GM18498 (cell line): ENCODE results near the gene EFNA3.

Experiments used
- ATAC-seq: cut with Tn5 transposase; IDR thresholded peaks from one replicate; pipeline ENCODE4 v1.9.1; 2021; ENCODE audit warnings: mild to moderate bottlenecking, moderate library complexity; ENCODE audit not compliant: unreplicated experiment

EFNA3 gene

DNA sequence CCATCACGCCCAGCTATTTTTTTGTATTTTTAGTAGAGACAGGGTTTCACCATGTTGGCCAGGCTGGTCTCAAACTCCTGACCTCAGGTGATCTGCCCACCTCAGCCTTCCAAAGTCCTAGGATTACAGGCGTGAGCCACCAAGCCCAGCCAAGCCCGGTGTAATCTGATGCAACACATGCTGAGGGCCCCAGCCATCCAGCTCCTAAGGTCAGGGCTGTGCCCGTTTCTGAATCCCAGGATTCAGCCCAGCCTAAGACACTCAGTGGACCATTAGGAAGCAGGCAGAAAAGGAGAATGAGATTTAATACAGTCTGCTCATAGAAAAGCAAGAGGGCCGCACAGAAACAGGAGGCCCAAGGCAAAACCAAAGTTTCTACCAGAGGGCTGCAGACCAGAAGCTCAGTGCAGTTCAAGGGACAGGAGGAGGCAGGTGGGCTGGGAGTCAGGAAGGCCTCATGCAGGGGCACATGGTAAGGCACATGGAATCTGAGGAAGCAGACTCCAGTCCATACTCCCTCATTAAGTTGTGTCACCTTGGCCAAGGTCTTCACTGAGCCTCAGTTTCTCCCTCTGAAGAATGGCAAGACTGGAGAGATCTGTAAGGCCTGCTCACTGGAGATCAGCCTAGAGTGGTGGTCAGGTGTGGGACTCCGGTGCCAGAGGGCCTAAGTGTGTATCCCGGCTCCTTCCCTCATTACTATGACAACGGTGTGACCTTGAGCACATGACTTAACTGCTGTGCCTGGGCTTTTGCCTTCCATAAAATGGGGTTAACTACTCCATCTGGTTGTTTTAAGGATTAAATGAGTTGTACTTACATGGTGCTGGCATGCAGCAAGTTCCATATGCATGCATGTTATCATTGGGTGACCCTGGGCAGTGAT lies 29.9 kb upstream of the EFNA3 start:
- ATAC-seq: no peak

DNA sequence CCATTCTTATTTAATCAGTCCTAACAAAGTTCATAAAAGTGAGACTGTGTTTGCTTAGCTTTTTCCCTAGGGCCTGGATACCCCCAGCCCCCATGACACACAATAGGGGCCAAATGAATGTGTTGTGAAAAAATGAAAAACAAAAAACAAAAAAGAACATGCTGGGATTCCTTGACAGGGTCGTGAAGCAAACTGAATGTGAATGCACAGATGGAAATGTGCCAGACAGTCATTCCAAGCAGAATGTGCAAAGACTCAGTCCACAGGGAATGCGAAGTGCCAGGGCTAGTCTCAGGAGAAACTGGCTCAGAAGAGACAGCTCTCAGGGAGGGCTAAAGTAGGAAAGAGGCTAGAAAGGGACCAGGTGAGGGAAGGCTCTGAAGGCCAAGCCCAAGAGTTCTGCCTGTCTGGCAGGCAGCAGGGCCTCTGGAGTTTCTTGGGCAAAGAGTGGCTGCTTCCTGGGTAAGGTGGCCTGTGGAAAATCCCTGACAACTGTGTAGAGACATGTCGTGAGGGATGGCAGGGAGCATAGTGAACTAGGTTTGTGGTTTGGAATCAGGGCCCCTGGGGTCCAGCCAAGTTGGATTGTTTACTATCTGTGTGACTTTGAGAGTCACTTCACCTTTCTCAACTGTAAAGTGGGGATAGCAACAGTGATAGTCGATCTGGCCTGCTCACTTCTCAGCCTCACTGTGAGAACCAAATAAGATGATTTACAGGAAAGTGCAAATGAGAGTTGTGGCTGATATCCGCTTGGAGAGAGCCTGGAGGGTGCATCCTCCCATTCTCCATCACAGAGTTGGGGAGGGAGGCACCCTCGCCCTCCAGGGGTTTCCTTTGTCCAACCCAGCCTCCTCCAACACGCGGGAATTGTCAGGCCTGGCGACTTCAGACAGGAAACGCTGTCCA lies 28.7 kb upstream of the EFNA3 start:
- ATAC-seq: no peak

DNA sequence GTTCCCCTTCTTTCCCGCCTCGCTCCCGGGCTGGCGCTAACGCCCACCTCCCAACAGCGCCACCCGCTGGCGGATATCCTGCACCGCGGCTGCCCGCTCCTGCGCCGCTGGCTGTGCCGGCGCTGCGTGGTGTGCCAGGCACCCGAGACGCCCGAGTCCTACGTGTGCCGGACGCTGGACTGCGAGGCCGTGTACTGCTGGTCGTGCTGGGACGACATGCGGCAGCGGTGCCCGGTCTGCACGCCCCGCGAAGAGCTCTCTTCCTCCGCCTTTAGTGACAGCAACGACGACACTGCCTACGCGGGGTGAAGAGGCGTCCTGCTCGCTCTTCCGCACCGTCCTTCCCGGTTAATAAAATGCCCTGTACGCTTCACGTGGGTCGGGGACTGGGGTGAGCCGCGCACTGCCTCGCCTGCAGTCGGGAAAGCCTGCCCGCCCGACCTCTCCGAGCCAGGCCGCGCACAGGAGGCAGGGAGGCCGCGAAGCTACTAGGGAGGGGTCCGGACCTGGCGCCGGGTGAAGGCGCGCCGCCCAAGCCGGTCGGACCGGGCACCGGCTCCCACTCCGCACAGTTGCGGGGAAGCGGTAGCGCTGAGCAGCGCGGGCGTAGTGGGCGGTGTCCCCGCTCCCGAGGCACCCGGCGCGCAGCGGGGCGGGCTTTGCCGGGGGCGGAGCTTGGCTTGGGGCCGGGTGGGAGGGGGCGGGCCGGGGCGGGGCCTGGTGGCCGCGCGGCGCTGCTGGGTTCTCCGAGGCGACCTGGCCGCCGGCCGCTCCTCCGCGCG lies 27.9 kb upstream of the EFNA3 start, which contains the start of gene ADAM15:
ADAM15 (plus strand) TSS at position 757 of the 782 bp plus-strand sequence. CDS start 71 bp downstream, outside the sequence.
- peak; percentile 67 for ATAC-seq

DNA sequence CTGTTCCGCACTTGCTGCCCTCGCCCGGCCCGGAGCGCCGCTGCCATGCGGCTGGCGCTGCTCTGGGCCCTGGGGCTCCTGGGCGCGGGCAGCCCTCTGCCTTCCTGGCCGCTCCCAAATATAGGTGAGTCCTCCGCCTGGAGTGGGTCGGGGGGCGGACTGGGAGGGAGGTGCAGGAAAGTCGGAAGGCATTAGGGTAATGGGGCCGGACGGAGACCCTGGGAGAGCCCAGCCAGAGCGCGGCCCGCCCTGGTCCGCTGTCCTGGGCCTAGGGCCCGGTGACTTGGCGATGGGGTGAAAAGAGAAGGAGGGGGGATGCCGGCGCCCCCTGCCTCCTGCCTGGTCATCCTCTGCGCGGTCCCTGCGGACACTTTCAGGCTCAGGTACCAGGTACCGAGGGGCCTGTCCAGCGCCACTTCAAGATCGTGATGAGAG lies 27.3 kb upstream of the EFNA3 start:
- ATAC-seq: peak; percentile 15

DNA sequence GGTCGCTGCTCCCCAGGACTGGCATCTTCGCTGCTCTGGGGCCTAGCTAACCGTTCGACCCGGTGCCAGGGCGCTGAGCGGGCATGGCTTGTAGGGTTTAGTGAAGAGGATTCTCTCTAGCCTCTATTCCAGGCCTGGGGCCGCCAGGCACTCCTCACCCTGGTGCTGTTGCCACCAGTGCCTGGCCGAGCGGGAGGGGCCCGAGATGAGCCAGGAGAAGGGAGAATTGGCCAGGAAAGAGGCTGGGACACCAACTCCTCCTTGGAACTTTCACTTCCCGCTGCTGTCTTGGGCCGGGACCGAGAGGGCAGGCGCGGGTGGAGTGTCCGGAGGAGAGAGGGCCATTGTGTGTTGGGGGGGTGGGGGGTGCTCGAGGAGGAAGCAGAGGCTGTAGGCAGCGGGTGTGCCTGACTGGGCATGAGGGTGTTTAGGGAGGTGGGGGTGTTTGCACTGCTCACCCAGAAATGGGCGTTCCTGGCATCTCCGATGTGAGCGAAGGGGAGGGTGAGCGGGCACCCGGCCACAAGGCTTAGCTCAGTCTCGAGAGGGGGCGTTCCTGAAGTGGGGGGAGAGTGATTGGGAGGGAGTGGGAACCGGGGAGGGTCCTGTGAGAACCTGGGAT lies 26.7 kb upstream of the EFNA3 start:
- ATAC-seq: no peak

DNA sequence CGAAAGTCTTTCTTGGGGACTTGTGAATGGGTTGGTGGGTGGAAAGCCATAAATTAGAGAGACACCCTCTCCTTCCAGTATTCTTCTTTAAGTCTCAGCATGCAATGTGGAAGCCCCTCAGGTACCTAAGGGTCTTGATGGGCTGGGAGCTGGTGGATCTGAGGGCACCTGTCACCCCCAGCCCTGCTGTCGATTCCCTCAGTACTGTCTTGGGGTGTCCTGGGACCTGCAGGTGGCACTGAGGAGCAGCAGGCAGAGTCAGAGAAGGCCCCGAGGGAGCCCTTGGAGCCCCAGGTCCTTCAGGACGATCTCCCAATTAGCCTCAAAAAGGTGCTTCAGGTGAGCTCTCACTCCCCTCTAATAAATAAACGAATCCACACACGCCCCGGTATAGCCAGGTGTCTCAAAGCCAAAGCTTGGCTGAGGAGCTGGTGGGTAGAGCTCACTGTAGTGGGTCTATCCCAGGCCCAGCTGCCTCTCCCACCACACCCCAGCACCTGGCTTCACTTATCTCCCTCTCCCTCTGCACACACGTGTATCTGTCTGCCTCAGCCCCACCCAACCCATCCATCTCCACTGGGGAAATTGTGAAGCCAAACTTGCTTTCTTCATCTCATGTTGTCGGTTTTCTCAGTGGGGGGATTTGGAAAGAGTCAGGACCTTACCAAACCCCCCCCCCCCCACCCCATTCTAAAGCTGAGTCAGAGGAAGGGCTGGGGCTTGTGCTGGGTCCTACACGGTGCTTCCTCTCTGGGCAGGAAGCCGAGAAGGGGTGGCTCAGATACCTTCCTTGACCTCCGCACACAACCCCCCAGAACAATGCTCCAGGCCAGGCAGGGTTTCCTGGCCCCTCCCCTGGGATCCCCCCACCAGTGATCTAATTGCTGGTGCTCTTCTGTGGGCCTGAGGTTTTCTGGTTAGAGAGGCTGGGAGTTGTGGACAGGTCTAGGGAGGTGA lies 25.9 kb upstream of the EFNA3 start:
- ATAC-seq: no peak

DNA sequence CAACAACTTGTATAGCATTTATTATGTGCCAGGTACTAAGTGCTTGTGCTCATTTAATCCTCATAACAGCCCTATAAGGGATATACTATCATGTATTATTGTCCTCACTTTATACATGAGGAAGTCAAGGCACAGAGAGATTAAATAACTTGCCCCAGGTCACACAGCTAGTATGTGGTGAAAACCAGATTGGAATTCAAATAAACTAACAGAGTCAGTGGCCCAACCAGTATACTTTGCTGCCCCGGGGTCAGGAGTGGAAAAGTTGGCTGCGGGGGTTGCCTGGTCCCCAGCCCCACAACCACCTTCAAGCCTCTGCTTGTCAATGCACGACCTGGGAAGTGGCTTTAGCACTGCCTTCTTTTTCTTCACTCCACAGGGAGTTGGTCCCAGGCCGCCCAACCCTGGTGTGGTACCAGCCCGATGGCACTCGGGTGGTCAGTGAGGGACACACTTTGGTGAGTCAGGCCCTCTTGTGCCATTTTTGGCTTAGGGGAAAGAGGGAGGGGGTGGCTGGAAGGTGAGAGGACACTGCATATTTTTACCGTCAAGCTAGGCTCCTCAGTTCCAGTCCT lies 25.0 kb upstream of the EFNA3 start:
- no peak for ATAC-seq

DNA sequence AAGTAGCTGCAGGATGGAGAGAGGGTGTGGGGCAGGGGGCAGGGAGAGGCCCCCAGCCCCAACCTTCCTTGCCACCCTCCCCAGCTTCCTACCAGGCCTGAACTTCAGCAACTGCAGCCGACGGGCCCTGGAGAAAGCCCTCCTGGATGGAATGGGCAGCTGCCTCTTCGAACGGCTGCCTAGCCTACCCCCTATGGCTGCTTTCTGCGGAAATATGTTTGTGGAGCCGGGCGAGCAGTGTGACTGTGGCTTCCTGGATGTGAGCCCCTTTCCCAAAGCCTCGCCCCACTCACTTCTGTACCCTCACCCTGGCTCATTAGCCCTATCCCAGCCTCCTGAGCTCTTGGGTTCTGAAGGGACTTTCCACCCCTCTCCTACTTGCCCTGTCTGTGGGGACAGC lies 21.5 kb upstream of the EFNA3 start:
- ATAC-seq: no peak

DNA sequence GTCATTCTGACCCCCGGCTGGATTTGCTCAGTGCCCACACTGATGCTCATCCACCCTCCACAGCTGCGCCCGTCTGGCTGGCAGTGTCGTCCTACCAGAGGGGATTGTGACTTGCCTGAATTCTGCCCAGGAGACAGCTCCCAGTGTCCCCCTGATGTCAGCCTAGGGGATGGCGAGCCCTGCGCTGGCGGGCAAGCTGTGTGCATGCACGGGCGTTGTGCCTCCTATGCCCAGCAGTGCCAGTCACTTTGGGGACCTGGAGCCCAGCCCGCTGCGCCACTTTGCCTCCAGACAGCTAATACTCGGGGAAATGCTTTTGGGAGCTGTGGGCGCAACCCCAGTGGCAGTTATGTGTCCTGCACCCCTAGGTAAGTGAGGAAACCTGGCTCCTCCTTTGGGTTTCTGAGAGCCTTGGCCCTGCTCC lies 20.8 kb upstream of the EFNA3 start:
- ATAC-seq: no peak

DNA sequence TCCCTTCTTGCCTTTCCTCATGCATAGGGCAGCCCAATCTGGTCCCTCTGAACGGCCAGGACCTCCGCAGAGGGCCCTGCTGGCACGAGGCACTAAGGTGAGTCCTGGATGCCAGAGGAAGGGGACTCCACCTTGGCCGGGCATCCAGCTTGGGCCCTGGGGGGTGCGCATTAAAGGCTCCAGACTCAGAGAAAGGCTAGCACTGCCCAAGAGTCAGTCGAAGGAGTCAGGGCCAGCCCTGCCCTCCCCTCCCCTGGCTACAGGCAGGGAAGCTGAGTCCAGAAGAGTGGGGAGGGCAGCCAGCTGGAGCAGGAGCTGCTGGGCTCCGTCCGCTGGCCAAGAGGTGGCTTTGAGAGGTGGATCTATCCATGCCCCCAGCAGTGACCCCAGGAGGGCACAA lies 17.9 kb upstream of the EFNA3 start:
- no peak for ATAC-seq

DNA sequence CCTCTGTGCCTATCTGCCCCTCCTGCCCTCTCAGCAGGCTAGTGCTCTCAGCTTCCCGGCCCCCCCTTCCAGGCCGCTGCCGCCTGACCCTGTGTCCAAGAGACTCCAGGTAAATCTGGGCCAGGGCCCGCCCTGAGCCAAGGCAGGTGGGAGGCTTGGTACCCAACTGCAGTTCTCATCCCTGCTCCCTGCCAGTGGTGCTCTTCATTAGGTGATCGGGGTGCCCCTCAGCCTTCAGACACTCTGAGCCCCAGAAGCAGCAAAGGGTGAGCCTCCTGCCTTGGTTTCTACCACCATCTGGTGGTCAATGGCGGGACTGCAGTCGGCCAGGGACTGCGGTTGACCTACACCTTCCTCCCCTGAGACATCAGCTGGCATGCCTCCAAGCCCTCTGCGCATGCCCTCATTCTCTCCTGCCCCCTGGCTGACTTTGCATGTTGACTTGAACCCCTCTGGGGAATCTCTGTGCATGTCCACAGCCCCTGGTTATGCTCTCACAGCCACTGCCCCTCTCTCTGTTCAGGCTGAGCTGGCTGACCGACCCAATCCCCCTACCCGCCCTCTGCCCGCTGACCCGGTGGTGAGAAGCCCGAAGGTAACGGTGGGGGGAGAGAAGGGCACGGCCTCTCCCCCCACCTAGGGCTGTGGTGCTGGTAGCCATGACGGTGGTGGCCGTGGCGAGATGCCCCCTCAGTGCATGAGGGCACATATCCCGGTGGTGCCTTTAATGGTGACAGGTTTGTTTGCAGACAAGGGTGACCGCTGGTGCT lies 17.1 kb upstream of the EFNA3 start:
- peak; percentile 48 for ATAC-seq

DNA sequence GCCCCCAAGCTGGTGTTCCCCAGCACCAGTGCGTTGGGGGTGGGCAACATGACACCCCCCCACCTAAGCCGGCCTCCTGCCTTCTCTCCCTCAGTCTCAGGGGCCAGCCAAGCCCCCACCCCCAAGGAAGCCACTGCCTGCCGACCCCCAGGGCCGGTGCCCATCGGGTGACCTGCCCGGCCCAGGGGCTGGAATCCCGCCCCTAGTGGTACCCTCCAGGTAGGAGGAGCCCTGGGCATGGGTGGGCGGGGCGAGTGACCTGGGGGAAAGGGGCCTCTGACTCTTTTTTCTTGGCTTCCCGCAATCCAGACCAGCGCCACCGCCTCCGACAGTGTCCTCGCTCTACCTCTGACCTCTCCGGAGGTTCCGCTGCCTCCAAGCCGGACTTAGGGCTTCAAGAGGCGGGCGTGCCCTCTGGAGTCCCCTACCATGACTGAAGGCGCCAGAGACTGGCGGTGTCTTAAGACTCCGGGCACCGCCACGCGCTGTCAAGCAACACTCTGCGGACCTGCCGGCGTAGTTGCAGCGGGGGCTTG lies 16.4 kb upstream of the EFNA3 start:
- no peak for ATAC-seq

DNA sequence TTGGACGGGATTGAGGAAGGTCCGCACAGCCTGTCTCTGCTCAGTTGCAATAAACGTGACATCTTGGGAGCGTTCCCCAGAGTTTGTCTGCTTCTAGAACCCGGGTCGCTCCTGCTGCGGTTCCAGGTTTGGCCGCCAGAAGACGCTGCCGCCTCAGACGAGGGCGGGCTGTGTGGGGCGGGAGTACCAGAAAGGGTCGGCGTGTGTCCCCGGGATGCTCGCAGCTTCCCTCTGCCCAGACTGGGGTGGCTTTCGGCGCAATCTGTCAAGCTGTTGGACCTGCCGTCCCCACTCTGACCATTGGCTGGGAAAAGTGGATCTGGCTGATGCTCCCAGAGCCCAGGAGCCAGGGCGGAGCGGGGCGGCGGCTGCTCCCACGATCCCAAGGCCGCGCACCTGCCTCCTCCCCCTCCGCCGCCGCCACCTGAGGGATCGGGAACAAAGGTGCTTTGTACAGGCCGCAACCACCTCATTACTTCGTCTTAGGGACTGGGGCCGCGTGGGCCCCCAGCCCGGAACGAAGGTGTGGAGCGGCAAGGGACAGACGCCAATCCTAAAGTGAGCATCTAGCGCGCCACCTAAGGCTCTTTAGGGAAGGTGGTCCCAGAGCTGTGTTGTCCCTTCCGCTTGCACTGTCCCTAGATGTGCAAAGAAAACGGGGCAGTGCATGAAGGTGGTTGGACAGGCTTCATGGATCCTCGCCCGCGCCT lies 15.8 kb upstream of the EFNA3 start:
- ATAC-seq: peak; percentile 37

DNA sequence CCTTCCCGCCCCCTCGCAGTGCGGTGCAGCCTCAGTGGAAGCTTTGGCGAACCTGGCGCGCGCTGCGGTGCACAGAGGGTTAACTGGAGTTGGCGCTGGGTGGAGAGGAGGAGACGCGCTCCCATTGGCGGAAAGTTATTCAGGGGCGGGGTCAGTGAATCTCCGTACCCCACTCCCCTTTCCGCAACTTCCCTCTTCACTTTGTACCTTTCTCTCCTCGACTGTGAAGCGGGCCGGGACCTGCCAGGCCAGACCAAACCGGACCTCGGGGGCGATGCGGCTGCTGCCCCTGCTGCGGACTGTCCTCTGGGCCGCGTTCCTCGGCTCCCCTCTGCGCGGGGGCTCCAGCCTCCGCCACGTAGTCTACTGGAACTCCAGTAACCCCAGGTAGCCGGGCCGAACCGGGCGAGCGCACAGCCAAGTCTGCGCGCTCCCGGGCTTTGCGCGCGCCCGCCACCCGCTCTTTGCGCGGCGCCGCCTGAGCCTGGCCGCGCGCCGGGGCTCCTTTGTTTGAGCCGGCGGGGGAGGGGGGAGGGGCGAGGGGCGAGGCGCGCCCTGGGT lies 15.0 kb upstream of the EFNA3 start, which contains the start of gene EFNA4:
EFNA4 (plus strand) TSS at position 191 of the 561 bp plus-strand sequence; CDS start at position 275, 84 bp downstream.
- ATAC-seq: peak; percentile 76

DNA sequence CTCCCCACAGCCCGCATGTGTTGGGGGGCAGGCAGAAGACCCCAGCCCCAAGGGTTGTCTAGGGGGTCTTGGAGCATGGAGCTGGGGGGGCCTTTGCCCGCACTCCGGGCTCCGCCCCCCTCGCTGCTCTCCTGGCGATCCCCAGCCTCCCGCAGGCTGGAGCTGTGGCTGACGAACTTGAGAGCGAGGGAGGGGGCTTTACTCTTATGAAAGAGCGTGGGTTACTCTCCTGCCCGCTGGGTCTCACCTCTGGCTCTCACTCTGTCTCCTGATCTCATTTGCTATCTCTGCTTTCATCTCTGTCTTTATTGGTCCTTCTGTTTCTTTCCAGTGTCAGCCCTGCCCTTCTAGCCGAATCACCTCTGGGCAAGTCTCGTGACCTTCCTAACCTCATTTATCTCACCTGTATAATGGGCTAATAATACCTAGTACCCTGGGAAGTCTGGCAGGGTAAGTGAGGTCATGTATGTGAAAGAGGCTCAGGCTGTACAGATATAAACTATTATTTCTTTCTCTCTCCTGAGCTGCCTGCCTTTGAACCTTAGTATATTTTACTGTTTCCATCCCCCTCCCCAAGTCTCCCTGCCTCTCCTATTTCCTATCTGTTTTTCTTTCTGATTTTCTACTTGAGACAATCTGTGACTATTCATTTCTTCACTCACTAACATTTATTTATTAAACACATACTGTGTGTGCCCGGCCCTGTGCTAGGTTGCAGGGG lies 14.4 kb upstream of the EFNA3 start:
- ATAC-seq: no peak

DNA sequence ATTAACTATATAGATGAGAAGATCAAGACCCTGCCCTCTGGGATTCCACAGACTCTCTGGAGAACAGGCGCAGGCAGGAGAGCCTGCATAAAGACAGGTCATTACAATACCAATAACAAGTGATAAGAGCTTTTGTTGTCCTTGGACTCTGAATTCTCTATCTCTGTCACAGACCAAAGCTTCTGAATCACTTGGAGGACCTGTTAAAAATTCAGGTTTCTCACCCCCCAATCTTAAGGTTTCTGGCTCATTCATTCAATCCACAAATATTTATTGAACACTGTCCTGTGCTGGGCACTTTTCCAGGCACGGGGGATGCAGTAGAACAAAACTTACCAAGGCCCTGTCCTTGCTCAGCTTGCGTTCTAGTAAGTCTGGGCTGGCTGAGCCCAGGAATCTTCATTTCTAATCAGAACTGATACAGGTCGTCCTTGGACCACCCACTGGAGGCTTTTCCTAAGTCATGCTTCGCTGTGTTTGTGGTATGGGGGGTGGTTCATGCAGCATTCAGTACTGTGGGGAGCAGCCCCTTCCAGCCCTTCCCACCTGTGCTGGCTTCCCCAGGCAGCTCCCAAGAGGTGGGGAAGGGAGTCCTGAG lies 13.7 kb upstream of the EFNA3 start:
- no peak for ATAC-seq
